ENCODE measurements around the gene CIPC. TPM values are rescaled to one million over a fixed set of nuclear protein-coding genes. Genes with fewer than 3 reads are reported as not detected.

Gene CIPC
- total RNA-seq, 2 donors from 2014 or later = 64.7 to 87.8 TPM

Other genes starting within 250 kb of the CIPC start
- 10 to 100 TPM; 42.0 to 51.1 TPM for gene IRF2BPL, start 69.5 kb upstream of the CIPC start, total RNA-seq
- not detected for gene ZDHHC22, start 43.5 kb downstream of the CIPC start, total RNA-seq
- gene TMEM63C, start 83.5 kb downstream of the CIPC start, total RNA-seq = under 1 TPM in 1 of 2 donors, not detected in 1; 0.04 TPM
- gene NGB, start 172.9 kb downstream of the CIPC start, total RNA-seq = not detected
- 10 to 100 TPM in 1 of 2 donors, 1 to 10 TPM in 1; 9.7 to 11.5 TPM for gene POMT2, start 222.6 kb downstream of the CIPC start, total RNA-seq
- 10 to 100 TPM in 1 of 2 donors, 1 to 10 TPM in 1; 5.5 to 10.7 TPM for gene GSTZ1, start 222.8 kb downstream of the CIPC start, total RNA-seq

Data from right atrium auricular region (tissue), 2 donors.